PC-3 (cell line): Measurements from ENCODE around the gene CNOT8. TPM values are rescaled to one million over a fixed set of nuclear protein-coding genes. Genes with fewer than 3 reads are reported as not detected.
"Not testable (repeated sequence)": the region's sequence is repeated elsewhere in the genome, so short reads cannot be mapped to it uniquely, and the experiment has no call there.

Source experiments
- ATAC-seq: fragments of 200-7000 bp; cut with Tn5 transposase; 2 replicates; pipeline ENCODE4 v1.9.1; 2020; ENCODE audit warnings: mild to moderate bottlenecking, moderate library complexity
- BruUV-seq: library from RNA; stranded (reverse); fragments of 400-500 nt; replicated peaks from 2 replicates; lab custom pipeline; 2021; lab: Mats Ljungman, UMichigan
- CTCF ChIA-PET: fragments of 300-600 bp; sonication (Branson Sonifier 250); formaldehyde crosslinking; loops from one replicate; lab custom pipeline; 2022; ENCODE audit warnings: antibody characterized with exemption; lab: Charles Lee
- POLR2A ChIA-PET: fragments of 300-600 bp; sonication (Branson Sonifier 250); formaldehyde crosslinking; loops from one replicate; lab custom pipeline; 2022; ENCODE audit warnings: antibody characterized with exemption; ENCODE audit not compliant: unreplicated experiment; lab: Charles Lee
- DNase-seq: peaks from one replicate; pipeline ENCODE4 v3.0.0-alpha.2; 2015
- H2AFZ ChIP-seq: fragments of 300-600 bp; sonication (generic); 2 replicates; pipeline ENCODE4 v1.6.0; 2016; ENCODE audit warnings: antibody characterized with exemption, low read length
- H3F3A ChIP-seq: fragments of 300-600 bp; sonication (generic); one replicate; pipeline ENCODE4 v1.6.0; 2017; ENCODE audit warnings: antibody characterized with exemption, low read length, control low read depth, mild to moderate bottlenecking; ENCODE audit not compliant: unreplicated experiment
- H3K27ac ChIP-seq: fragments of 300-600 bp; sonication (generic); 2 replicates; pipeline ENCODE4 v1.5.1; 2016; ENCODE audit warnings: mild to moderate bottlenecking, low read length
- H3K27me3 ChIP-seq: fragments of 300-600 bp; sonication (generic); 2 replicates; pipeline ENCODE4 v1.6.1; 2016; ENCODE audit warnings: low read length, mixed read lengths
- H3K36me3 ChIP-seq: fragments of 300-600 bp; sonication (generic); 2 replicates; pipeline ENCODE4 v1.6.1; 2016; ENCODE audit warnings: low read depth, mixed run types, low read length, mixed read lengths
- H3K4me1 ChIP-seq: fragments of 300-600 bp; sonication (generic); 2 replicates; pipeline ENCODE4 v1.5.1; 2016; ENCODE audit warnings: low read length; ENCODE audit not compliant: insufficient read depth
- H3K4me2 ChIP-seq: fragments of 300-600 bp; sonication (generic); 2 replicates; pipeline ENCODE4 v1.6.0; 2016; ENCODE audit warnings: low read length
- H3K4me3 ChIP-seq: fragments of 300-600 bp; sonication (generic); 2 replicates; pipeline ENCODE4 v1.5.1; 2016; ENCODE audit warnings: mild to moderate bottlenecking, low read length, mixed read lengths
- H3K79me2 ChIP-seq: fragments of 300-600 bp; sonication (generic); 2 replicates; pipeline ENCODE4 v1.6.1; 2017; ENCODE audit warnings: low read length, mixed read lengths
- H3K9ac ChIP-seq: fragments of 300-600 bp; sonication (generic); 2 replicates; pipeline ENCODE4 v1.6.0; 2016; ENCODE audit warnings: mild to moderate bottlenecking, low read length
- H3K9me2 ChIP-seq: fragments of 300-600 bp; sonication (generic); replicated peaks from 2 replicates; pipeline ENCODE4 v1.6.1; 2016; ENCODE audit warnings: mixed run types, low read length, mixed read lengths
- H3K9me3 ChIP-seq: fragments of 300-600 bp; sonication (generic); 2 replicates; pipeline ENCODE4 v1.6.1; 2016; ENCODE audit warnings: low read length, mixed read lengths
- H4K20me1 ChIP-seq: fragments of 300-600 bp; sonication (generic); 2 replicates; pipeline ENCODE4 v1.6.1; 2016; ENCODE audit warnings: low read length, mixed read lengths
- EZH2 ChIP-seq: fragments of 300-600 bp; sonication (generic); IDR thresholded peaks from one replicate; pipeline ENCODE4 v1.6.1; 2017; ENCODE audit warnings: antibody characterized with exemption, mild to moderate bottlenecking, low read length; ENCODE audit not compliant: unreplicated experiment
- EZH2phosphoT487 ChIP-seq: fragments of 300-600 bp; sonication (generic); IDR thresholded peaks from 2 replicates; pipeline ENCODE4 v1.6.1; 2018; ENCODE audit warnings: mild to moderate bottlenecking, antibody characterized with exemption, low read length, borderline replicate concordance
- intact Hi-C: fragments of 100-400 bp; cut with micrococcal nuclease; formaldehyde crosslinking; loops from 2 replicates; pipeline ENCODE4 v1.9.0; 2023
- total RNA-seq: library from RNA; depleted of rRNA; stranded (reverse); fragments of >200 nt; gene quantifications from 2 replicates; pipeline ENCODE4 v1.2.3, GENCODE V29; 2014
- TF ChIP-seq, protein P1 (sequence below): fragments of 300-600 bp; sonication (generic); conservative IDR thresholded peaks from 2 replicates; pipeline ENCODE4 v1.5.1; 2017; ENCODE audit warnings: antibody characterized with exemption, low read depth, mild to moderate bottlenecking, low read length

Gene CNOT8
- total RNA-seq, 1 experiment from 2014 or later: 26.2 TPM

DNA sequence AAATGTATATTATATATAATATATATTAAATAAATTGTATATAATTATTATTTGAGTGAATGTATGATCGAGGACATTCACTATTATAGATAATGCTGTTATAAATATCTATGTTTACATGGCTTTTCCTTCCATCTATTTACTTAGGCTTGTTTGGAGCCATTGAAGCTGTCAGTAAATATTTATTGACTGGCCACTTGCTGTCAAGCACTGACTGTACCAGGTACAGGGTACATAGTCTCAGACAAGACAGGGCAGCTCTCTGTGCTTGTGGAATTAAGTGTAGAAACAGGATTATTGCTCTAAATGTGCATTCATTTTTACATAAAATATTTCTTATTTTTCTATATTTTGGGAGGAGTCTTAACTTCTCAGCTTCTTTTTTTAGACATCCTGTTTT, 24.4 kb upstream of the CNOT8 start:
- TF ChIP-seq EZH2 (no peak), EZH2phosphoT487 (no peak)
- TF ChIP-seq, protein P1, sequence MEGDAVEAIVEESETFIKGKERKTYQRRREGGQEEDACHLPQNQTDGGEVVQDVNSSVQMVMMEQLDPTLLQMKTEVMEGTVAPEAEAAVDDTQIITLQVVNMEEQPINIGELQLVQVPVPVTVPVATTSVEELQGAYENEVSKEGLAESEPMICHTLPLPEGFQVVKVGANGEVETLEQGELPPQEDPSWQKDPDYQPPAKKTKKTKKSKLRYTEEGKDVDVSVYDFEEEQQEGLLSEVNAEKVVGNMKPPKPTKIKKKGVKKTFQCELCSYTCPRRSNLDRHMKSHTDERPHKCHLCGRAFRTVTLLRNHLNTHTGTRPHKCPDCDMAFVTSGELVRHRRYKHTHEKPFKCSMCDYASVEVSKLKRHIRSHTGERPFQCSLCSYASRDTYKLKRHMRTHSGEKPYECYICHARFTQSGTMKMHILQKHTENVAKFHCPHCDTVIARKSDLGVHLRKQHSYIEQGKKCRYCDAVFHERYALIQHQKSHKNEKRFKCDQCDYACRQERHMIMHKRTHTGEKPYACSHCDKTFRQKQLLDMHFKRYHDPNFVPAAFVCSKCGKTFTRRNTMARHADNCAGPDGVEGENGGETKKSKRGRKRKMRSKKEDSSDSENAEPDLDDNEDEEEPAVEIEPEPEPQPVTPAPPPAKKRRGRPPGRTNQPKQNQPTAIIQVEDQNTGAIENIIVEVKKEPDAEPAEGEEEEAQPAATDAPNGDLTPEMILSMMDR: no peak
- Histone ChIP-seq H3F3A (no peaks in the 10 kb centered on the region), H3K9me2 (no peaks in the 10 kb centered on the region), H4K20me1 (no peaks in the 10 kb centered on the region), H3K27me3 (no peaks in the 10 kb centered on the region), H3K27ac (no peak overlapping the region), H3K4me2 (no peak overlapping the region), H3K9me3 (no peaks in the 10 kb centered on the region), H3K9ac (no peak overlapping the region), H3K79me2 (no peaks in the 10 kb centered on the region), H2AFZ (no peak overlapping the region), H3K4me3 (no peak overlapping the region), H3K4me1 (peaks cover 20% of the 10 kb centered on the region), H3K36me3 (no peaks in the 10 kb centered on the region; the same call in 1 of the 2 replicates)
- BruUV-seq: no TSS peak
- ChIA-PET POLR2A (no interaction called here), CTCF (no interaction called here)
- intact Hi-C loops: no loop called here
- ATAC-seq: no peak
- no peak for DNase-seq

DNA sequence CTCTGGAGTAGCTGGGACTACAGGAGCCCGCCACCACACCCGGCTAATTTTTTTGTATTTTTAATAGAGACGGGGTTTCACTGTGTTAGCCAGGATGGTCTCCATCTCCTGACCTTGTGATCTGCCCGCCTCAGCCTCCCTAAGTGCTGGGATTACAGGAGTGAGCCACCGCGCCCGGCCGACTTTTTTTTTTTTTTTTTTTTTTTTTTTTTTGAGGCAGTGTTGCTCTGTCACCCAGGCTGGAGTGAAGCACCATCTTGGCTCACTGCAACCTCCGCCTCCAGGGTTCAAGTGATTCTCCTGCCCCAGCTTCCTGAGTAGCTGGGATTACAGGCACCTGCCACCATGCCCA, 22.8 kb upstream of the CNOT8 start:
- H3K9ac ChIP-seq, H3K9me3 ChIP-seq, H3K27me3 ChIP-seq, H3K9me2 ChIP-seq, H3F3A ChIP-seq, H2AFZ ChIP-seq, H3K79me2 ChIP-seq, H4K20me1 ChIP-seq, intact Hi-C loops, ATAC-seq, H3K27ac ChIP-seq, DNase-seq, H3K36me3 ChIP-seq, CTCF ChIA-PET, H3K4me1 ChIP-seq, POLR2A ChIA-PET, H3K4me3 ChIP-seq, BruUV-seq, H3K4me2 ChIP-seq: not testable (repeated sequence)

DNA sequence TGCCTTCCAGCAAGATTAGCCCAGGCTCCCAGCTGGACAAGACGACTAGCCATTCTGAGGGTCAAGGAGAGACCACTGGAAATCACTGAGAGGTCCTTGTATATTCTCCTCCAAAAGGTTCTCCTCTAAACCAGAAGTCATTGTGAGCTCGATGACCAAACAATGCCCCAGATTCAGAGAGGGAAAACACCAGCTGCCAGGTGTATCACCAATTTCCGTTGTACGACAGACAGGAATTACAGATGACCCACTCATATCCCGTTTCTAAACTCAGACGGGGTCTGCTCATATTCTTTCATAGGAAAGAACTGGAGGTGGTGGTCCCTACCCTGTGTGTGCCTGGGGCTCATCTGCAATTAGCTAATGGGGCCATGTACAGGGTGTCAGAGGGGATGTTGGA, 22.2 kb upstream of the CNOT8 start:
- no peaks in the 10 kb centered on the region for H3K9me3 ChIP-seq
- no peak overlapping the region for H3K4me2 ChIP-seq
- no peak for ATAC-seq
- H3F3A ChIP-seq: no peaks in the 10 kb centered on the region
- no peaks in the 10 kb centered on the region for H4K20me1 ChIP-seq
- no TSS peak for BruUV-seq
- peaks cover under 1% of the 10 kb centered on the region for H3K4me1 ChIP-seq
- H3K27me3 ChIP-seq: no peaks in the 10 kb centered on the region
- ChIA-PET POLR2A (no interaction called here), CTCF (no interaction called here)
- TF ChIP-seq EZH2phosphoT487 (no peak), EZH2 (no peak)
- TF ChIP-seq, protein P1: no peak
- DNase-seq: no peak
- intact Hi-C loops: no loop called here
- no peak overlapping the region for H2AFZ ChIP-seq
- no peaks in the 10 kb centered on the region for H3K79me2 ChIP-seq
- H3K9ac ChIP-seq: no peak overlapping the region
- no peaks in the 10 kb centered on the region for H3K9me2 ChIP-seq
- H3K27ac ChIP-seq: no peak overlapping the region
- no peaks in the 10 kb centered on the region; the same call in 1 of the 2 replicates for H3K36me3 ChIP-seq
- no peak overlapping the region for H3K4me3 ChIP-seq
